ENCODE data around the gene SPRTN. TPM values are rescaled to one million over a fixed set of nuclear protein-coding genes. Genes with fewer than 3 reads are reported as not detected.

SPRTN gene
- total and polyA plus RNA-seq, 2 experiments from 2014 or later = 9.1 to 25.0 TPM

- TF ChIP-seq CTCF (conservative IDR thresholded peaks at IDR 0.05; ENCODE audit: low read depth in 2 of 2) (no peak), EZH2phosphoT487 (IDR thresholded peaks at IDR 0.05; ENCODE audit: unreplicated experiment) (no peak)
Measured at GRCh38 chr1:231329483-231329882, 8.6 kb upstream of the SPRTN start (continued).

- no peaks in the 10 kb centered on the region for H3K9me2 ChIP-seq (ENCODE audit: insufficient read depth)
- Mint-ChIP-seq H3K4me1 (peaks cover 24% of the 10 kb centered on the region), H3K4me3 (no peak overlapping the region), H3K36me3 (ENCODE audit: low read depth) (peaks cover 10% of the 10 kb centered on the region; the same call in 2 of the 3 replicates), H3K27me3 (ENCODE audit: insufficient read depth, low read depth, poor library complexity) (peaks cover 7% of the 10 kb centered on the region), H3K27ac (no peak overlapping the region), H3K9me3 (peaks cover 2% of the 10 kb centered on the region; the same call in 1 of the 3 replicates)
- peaks cover 50% of the 10 kb centered on the region for H3K79me2 ChIP-seq (replicated peaks; ENCODE audit: insufficient read depth)
- no peaks in the 10 kb centered on the region for H3F3A ChIP-seq (replicated peaks; ENCODE audit: low read depth)
- TF ChIP-seq EZH2 (IDR thresholded peaks at IDR 0.05; ENCODE audit: low read depth, unreplicated experiment) = no peak
- TF ChIP-seq ZNF114 (CRISPR knock-in tag; IDR thresholded peaks at IDR 0.05) = no peak
- TF ChIP-seq REST (IDR thresholded peaks at IDR 0.05; ENCODE audit: unreplicated experiment) = no peak
- no peak overlapping the region for H3K27ac ChIP-seq (ENCODE audit: low read depth)
- no peaks in the 10 kb centered on the region for H3K36me3 ChIP-seq (ENCODE audit: insufficient read depth)
- no peak overlapping the region for H2AFZ ChIP-seq
- H3K4me2 ChIP-seq = peak overlapping the region; percentile 86; the same call in 1 of the 2 replicates
- no peak overlapping the region for H3K4me3 ChIP-seq
- H4K20me1 ChIP-seq (replicated peaks; ENCODE audit: insufficient read depth) = peaks cover 8% of the 10 kb centered on the region; the same call in 1 of the 2 replicates
- peaks cover 24% of the 10 kb centered on the region for H3K4me1 ChIP-seq (ENCODE audit: insufficient read depth)
- no peaks in the 10 kb centered on the region for H3K27me3 ChIP-seq (ENCODE audit: insufficient read depth)
- DNase-seq (ENCODE audit: low spot score) (no peak), ATAC-seq (no peak)
Measured at GRCh38 chr1:231332761-231333160, 5.3 kb upstream of the SPRTN start.

GRCh38 chr1:231334079-231334666, 3.9 kb upstream of the SPRTN start:
- H3K4me2 ChIP-seq = peak overlapping the region; percentile 86
- H3K4me1 Mint-ChIP-seq = peaks cover 28% of the 10 kb centered on the region
- DNase-seq (ENCODE audit: low spot score) = no peak
- peaks cover 58% of the 10 kb centered on the region for H3K79me2 ChIP-seq (replicated peaks; ENCODE audit: insufficient read depth)
- peak overlapping the region; percentile 90 for H3K4me3 ChIP-seq
- H3K27me3 Mint-ChIP-seq (ENCODE audit: insufficient read depth, low read depth, poor library complexity) = peaks cover 16% of the 10 kb centered on the region
- ATAC-seq = no peak
- no peak overlapping the region for H2AFZ ChIP-seq
- no peaks in the 10 kb centered on the region for H3K36me3 ChIP-seq (ENCODE audit: insufficient read depth)
- H3K27me3 ChIP-seq (ENCODE audit: insufficient read depth) = no peaks in the 10 kb centered on the region
- H3K27ac ChIP-seq (ENCODE audit: low read depth) = no peak overlapping the region
- 0 out of 2 replicates have a peak overlapping the region, but pooled peaks have one; percentile 30 for H3K27ac Mint-ChIP-seq
- H3K9me2 ChIP-seq (ENCODE audit: insufficient read depth) = no peaks in the 10 kb centered on the region
- peaks cover 13% of the 10 kb centered on the region for H3K36me3 Mint-ChIP-seq (ENCODE audit: low read depth)
- peaks cover 27% of the 10 kb centered on the region for H3K4me1 ChIP-seq (ENCODE audit: insufficient read depth)
- peaks cover 2% of the 10 kb centered on the region; the same call in 1 of the 3 replicates for H3K9me3 Mint-ChIP-seq
- H4K20me1 ChIP-seq (replicated peaks; ENCODE audit: insufficient read depth) = peaks cover 8% of the 10 kb centered on the region; the same call in 1 of the 2 replicates
- H3K4me3 Mint-ChIP-seq = peak overlapping the region; percentile 69
- no peaks in the 10 kb centered on the region for H3F3A ChIP-seq (replicated peaks; ENCODE audit: low read depth)
- TF ChIP-seq CREB1 (CRISPR knock-in tag; IDR thresholded peaks at IDR 0.05; ENCODE audit: low read depth) (no peak), ZNF462 (CRISPR knock-in tag; IDR thresholded peaks at IDR 0.05) (no peak), ZNF114 (CRISPR knock-in tag; IDR thresholded peaks at IDR 0.05) (no peak)
